ENCODE data around the gene OXTR.
A peak's percentile ranks its signal among the peaks of the same experiment; 100 is the strongest.

The OXTR gene

GRCh38 chr3:8767256-8767666 is 2.2 kb downstream of the OXTR start:
- DNase-seq, result no peak

- no peak for DNase-seq
Observed at GRCh38 chr3:8766148-8766547, 3.3 kb downstream of the OXTR start.

GRCh38 chr3:8765528-8765927 is 3.9 kb downstream of the OXTR start:
- DNase-seq, result no peak

GRCh38 chr3:8764528-8764927 is 4.9 kb downstream of the OXTR start:
- no peak for DNase-seq

- no peak for DNase-seq
Observed at GRCh38 chr3:8762607-8763377, 6.6 kb downstream of the OXTR start.

- no peak for DNase-seq
Observed at GRCh38 chr3:8761866-8762265, 7.5 kb downstream of the OXTR start.

GRCh38 chr3:8760506-8760905 is 8.9 kb downstream of the OXTR start:
- no peak for DNase-seq

- no peak for DNase-seq
Observed at GRCh38 chr3:8760091-8760490, 9.3 kb downstream of the OXTR start.

- DNase-seq, result no peak
Observed at GRCh38 chr3:8759038-8759707, 10.2 kb downstream of the OXTR start.

GRCh38 chr3:8757551-8758518 is 11.6 kb downstream of the OXTR start:
- no peak for DNase-seq

GRCh38 chr3:8756671-8757070 is 12.7 kb downstream of the OXTR start:
- DNase-seq, result no peak

GRCh38 chr3:8755564-8756237 is 13.7 kb downstream of the OXTR start:
- no peak for DNase-seq

GRCh38 chr3:8755097-8755496 is 14.3 kb downstream of the OXTR start:
- DNase-seq, result no peak

GRCh38 chr3:8752832-8753231 is 16.6 kb downstream of the OXTR start:
- no peak for DNase-seq

GRCh38 chr3:8749316-8749715 is 20.1 kb downstream of the OXTR start:
- no peak for DNase-seq

- DNase-seq, result no peak
Observed at GRCh38 chr3:8746780-8747345, 22.6 kb downstream of the OXTR start.

- DNase-seq, result no peak
Observed at GRCh38 chr3:8745619-8746370, 23.6 kb downstream of the OXTR start.

- DNase-seq, result no peak
Observed at GRCh38 chr3:8743911-8744310, 25.5 kb downstream of the OXTR start.

GRCh38 chr3:8743021-8743601 is 26.3 kb downstream of the OXTR start:
- peak; percentile 5 to 10 for DNase-seq

- DNase-seq, result peak in 1 of 2 donors; percentile 7
Observed at GRCh38 chr3:8741581-8742261, 27.7 kb downstream of the OXTR start.
